ENCODE measurements around the gene LARP4B. TPM values are rescaled to one million over a fixed set of nuclear protein-coding genes. Genes with fewer than 3 reads are reported as not detected.

LARP4B gene
- total RNA-seq, 2 experiments from 2014 or later = 64.8 to 143 TPM

GRCh38 chr10:948347-948746, 16.8 kb upstream of the LARP4B start:
- Histone ChIP-seq H4K20me1 (ENCODE audit: insufficient read depth, low read length) (no peaks in the 10 kb centered on the region), H3K36me3 (ENCODE audit: insufficient read depth, low read length) (no peaks in the 10 kb centered on the region), H3K9me2 (ENCODE audit: insufficient read depth, low read length) (no peaks in the 10 kb centered on the region), H3K79me2 (ENCODE audit: insufficient read depth, low read depth, low read length) (no peaks in the 10 kb centered on the region), H3K4me2 (ENCODE audit: low read length) (no peak overlapping the region), H3K4me3 (ENCODE audit: low read depth, low read length, poor library complexity, severe bottlenecking) (no peak overlapping the region), H3K9me3 (ENCODE audit: low read length) (no peaks in the 10 kb centered on the region), H2AFZ (ENCODE audit: low read length) (no peak overlapping the region), H3K27ac (ENCODE audit: low read depth, low read length, poor library complexity, severe bottlenecking) (no peak overlapping the region), H3K4me1 (ENCODE audit: insufficient read depth, low read length, poor library complexity, severe bottlenecking) (peaks cover 5% of the 10 kb centered on the region)
- intact Hi-C loops (cut with micrococcal nuclease; ENCODE audit: unreplicated experiment) = no loop called here
- no peak for TF ChIP-seq CTCF (conservative IDR thresholded peaks at IDR 0.05; ENCODE audit: low read length)
- TF ChIP-seq EZH2phosphoT487 (IDR thresholded peaks at IDR 0.05; ENCODE audit: borderline replicate concordance, low read depth, low read length) = no peak
- ChIA-PET CTCF (ENCODE audit: unreplicated experiment) (no interaction called here), POLR2A (interaction anchor here (1.1 kb wide), 1 partner anchor 18 kb away, joined by 3 read pairs; no protein-coding TSS in a partner anchor)
- no peak for DNase-seq (ENCODE audit: low spot score)
- no TSS peak for BruUV-seq (replicated peaks)

GRCh38 chr10:947881-948280, 16.4 kb upstream of the LARP4B start:
- Histone ChIP-seq H3K27ac (ENCODE audit: low read depth, low read length, poor library complexity, severe bottlenecking) (no peak overlapping the region), H3K9me3 (ENCODE audit: low read length) (no peaks in the 10 kb centered on the region), H4K20me1 (ENCODE audit: insufficient read depth, low read length) (no peaks in the 10 kb centered on the region), H3K36me3 (ENCODE audit: insufficient read depth, low read length) (no peaks in the 10 kb centered on the region), H3K4me3 (ENCODE audit: low read depth, low read length, poor library complexity, severe bottlenecking) (no peak overlapping the region), H3K4me1 (ENCODE audit: insufficient read depth, low read length, poor library complexity, severe bottlenecking) (peaks cover 5% of the 10 kb centered on the region), H3K79me2 (ENCODE audit: insufficient read depth, low read depth, low read length) (no peaks in the 10 kb centered on the region), H3K9me2 (ENCODE audit: insufficient read depth, low read length) (no peaks in the 10 kb centered on the region), H3K4me2 (ENCODE audit: low read length) (no peak overlapping the region), H2AFZ (ENCODE audit: low read length) (no peak overlapping the region)
- intact Hi-C loops (cut with micrococcal nuclease; ENCODE audit: unreplicated experiment) = no loop called here
- ChIA-PET POLR2A (no interaction called here), CTCF (ENCODE audit: unreplicated experiment) (no interaction called here)
- no peak for TF ChIP-seq EZH2phosphoT487 (IDR thresholded peaks at IDR 0.05; ENCODE audit: borderline replicate concordance, low read depth, low read length)
- no peak for TF ChIP-seq CTCF (conservative IDR thresholded peaks at IDR 0.05; ENCODE audit: low read length)
- no peak for DNase-seq (ENCODE audit: low spot score)
- no TSS peak for BruUV-seq (replicated peaks)

- H3K9me3 ChIP-seq (ENCODE audit: low read length) = no peaks in the 10 kb centered on the region
- no peaks in the 10 kb centered on the region for H3K79me2 ChIP-seq (ENCODE audit: insufficient read depth, low read depth, low read length)
- no peaks in the 10 kb centered on the region for H3K9me2 ChIP-seq (ENCODE audit: insufficient read depth, low read length)
- H4K20me1 ChIP-seq (ENCODE audit: insufficient read depth, low read length) = no peaks in the 10 kb centered on the region
- no peak overlapping the region for H3K27ac ChIP-seq (ENCODE audit: low read depth, low read length, poor library complexity, severe bottlenecking)
- no peak overlapping the region for H3K4me2 ChIP-seq (ENCODE audit: low read length)
- BruUV-seq (replicated peaks) = no TSS peak
- no peak overlapping the region for H3K4me3 ChIP-seq (ENCODE audit: low read depth, low read length, poor library complexity, severe bottlenecking)
- H3K36me3 ChIP-seq (ENCODE audit: insufficient read depth, low read length) = no peaks in the 10 kb centered on the region
- peaks cover 5% of the 10 kb centered on the region for H3K4me1 ChIP-seq (ENCODE audit: insufficient read depth, low read length, poor library complexity, severe bottlenecking)
- TF ChIP-seq EZH2phosphoT487 (IDR thresholded peaks at IDR 0.05; ENCODE audit: borderline replicate concordance, low read depth, low read length) = no peak
- ChIA-PET POLR2A (no interaction called here), CTCF (ENCODE audit: unreplicated experiment) (no interaction called here)
- intact Hi-C loops (cut with micrococcal nuclease; ENCODE audit: unreplicated experiment) = no loop called here
- no peak overlapping the region for H2AFZ ChIP-seq (ENCODE audit: low read length)
- DNase-seq (ENCODE audit: low spot score) = no peak
Measured at GRCh38 chr10:947051-947450, 15.5 kb upstream of the LARP4B start.

All from OCI-LY7 (cell line).